Stimulated activated naive CD8-positive, alpha-beta T cell treated with anti-CD3 and anti-CD28 coated beads, Interleukin-15, Interleukin-2, amounts not matched to agents 100 ng/mL and 50 ng/mL, for 24 hours (primary cell): Measurements from ENCODE around the gene OXLD1.

Experiments
- H3K27ac Mint-ChIP-seq: one replicate; pipeline ENCODE4 v1.8.0; 2021; ENCODE audit warnings: mild to moderate bottlenecking, mixed read lengths
- H3K27me3 Mint-ChIP-seq: one replicate; pipeline ENCODE4 v1.8.0; 2021; ENCODE audit warnings: mixed read lengths
- H3K36me3 Mint-ChIP-seq: one replicate; pipeline ENCODE4 v1.8.0; 2021; ENCODE audit warnings: low read depth, mixed read lengths
- H3K4me1 Mint-ChIP-seq: one replicate; pipeline ENCODE4 v1.8.0; 2021; ENCODE audit warnings: low read depth, mixed read lengths
- H3K4me3 Mint-ChIP-seq: one replicate; pipeline ENCODE4 v1.8.0; 2021; ENCODE audit warnings: mild to moderate bottlenecking, mixed read lengths
- H3K9me3 Mint-ChIP-seq: one replicate; pipeline ENCODE4 v1.8.0; 2021; ENCODE audit warnings: mixed read lengths

Gene OXLD1

DNA sequence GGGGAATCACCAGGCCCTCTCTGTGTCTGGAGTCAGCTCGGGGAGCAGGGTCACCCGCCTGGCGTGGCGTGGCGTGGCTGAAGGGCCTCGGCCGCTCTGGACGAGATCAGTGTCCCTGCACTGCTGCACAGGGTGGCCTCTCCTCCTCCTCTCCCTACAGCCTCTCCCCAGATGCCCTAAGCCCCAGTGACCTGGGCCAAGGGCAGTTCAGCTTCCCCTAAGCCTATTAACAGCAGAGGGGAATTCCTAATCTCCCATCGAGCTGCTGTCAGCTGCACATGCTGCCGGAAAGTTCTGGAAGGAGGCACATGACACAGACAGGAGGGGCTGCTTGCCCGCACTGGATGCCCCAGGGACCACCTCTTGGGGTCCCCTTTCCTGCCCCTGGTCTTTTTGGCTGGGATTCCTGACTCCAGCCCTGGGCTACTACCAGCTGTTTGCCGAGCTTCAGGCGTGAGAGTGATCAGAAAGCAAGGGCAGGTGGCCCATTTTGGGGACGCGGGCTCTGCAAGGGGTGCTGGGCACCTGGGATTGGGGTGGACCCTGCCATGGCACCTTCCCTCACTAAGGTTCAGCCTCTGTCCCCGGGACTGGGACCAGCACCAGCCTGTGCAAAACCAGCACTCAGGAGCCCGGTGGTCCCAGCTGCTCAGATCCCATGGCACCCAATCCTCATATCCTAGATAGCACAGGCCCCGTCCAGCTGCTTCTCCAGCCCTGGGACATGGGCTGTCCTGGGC, 10.9 kb downstream of the OXLD1 start:
- H3K36me3 Mint-ChIP-seq, result no peaks in the 10 kb centered on the region
- H3K27me3 Mint-ChIP-seq, result peaks cover 4% of the 10 kb centered on the region
- H3K9me3 Mint-ChIP-seq, result no peaks in the 10 kb centered on the region

DNA sequence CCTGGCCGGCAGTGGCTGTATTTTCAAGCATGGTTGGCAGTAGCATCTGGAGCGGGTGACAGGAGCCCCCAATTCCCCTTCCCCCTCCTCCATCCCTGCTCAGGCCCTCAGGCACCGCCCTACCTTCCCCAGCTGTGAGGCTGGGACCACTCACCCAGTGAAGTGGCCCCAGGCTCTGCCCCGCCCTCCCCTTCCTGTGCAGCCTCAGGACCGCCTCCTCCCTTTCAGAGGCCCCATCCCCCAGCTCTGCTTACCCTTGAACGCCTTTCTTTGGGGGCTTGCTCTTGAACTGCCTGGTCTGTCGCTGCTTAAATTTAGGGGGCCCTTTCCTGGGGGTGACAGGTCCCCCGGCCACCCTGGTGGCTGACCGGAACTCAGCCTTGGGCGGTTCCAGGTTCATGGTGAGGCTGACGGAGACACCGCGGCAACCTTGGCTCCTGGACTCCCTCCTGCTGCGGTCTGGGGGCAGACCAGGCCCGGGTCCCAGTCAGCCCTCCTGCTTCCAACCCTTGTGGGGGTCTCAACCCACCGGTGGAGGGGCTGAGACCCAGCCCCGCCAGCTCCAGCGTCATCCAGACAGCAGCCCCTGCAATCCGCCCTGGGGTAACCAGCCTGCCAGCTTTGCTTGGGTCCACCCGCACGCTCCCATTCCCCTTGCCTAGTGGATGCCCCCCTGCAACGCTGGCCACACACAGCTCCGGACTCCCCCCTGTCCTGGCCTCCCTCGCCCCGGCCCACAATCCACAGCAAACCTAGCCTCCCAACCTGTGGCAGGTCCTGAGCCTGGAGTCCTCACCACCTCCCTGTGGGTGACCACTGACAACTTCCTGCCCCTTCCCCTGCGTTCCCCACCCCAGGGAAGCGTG, 13.3 kb downstream of the OXLD1 start:
- H3K27ac Mint-ChIP-seq, result peak overlapping the region; percentile 16
- no peaks in the 10 kb centered on the region for H3K9me3 Mint-ChIP-seq
- H3K4me3 Mint-ChIP-seq, result peak overlapping the region; percentile 77
- H3K36me3 Mint-ChIP-seq, result no peaks in the 10 kb centered on the region
- peaks cover 14% of the 10 kb centered on the region for H3K27me3 Mint-ChIP-seq
- H3K4me1 Mint-ChIP-seq, result peaks cover 18% of the 10 kb centered on the region

More for the DNA sequence above, 10.9 kb downstream of the OXLD1 start:
- peaks cover 18% of the 10 kb centered on the region for H3K4me1 Mint-ChIP-seq
- H3K27ac Mint-ChIP-seq, result no peak overlapping the region
- no peak overlapping the region for H3K4me3 Mint-ChIP-seq

DNA sequence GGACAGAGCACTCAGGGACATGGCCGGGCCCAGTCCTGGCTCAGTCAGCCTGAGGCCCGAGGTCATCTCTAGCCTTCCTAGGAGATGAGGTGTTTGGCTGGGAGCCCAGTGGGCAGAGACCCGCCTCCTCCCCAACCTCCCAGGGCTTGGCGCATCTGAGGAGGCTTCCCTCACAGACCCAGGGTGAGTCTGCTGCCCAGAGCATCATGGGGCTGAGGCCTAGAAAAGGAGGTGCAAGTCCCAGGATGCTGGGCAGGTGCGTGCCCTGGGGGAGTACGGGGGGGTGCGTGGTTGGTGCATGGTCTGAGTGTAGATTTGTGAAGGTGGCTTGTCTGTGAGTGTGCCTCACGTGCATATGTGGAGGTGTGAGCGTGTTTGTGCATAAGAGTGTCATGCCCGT, 14.7 kb downstream of the OXLD1 start:
- no peaks in the 10 kb centered on the region for H3K36me3 Mint-ChIP-seq
- peaks cover 13% of the 10 kb centered on the region for H3K4me1 Mint-ChIP-seq
- peaks cover 23% of the 10 kb centered on the region for H3K27me3 Mint-ChIP-seq
- H3K4me3 Mint-ChIP-seq, result no peak overlapping the region
- no peak overlapping the region for H3K27ac Mint-ChIP-seq
- no peaks in the 10 kb centered on the region for H3K9me3 Mint-ChIP-seq

DNA sequence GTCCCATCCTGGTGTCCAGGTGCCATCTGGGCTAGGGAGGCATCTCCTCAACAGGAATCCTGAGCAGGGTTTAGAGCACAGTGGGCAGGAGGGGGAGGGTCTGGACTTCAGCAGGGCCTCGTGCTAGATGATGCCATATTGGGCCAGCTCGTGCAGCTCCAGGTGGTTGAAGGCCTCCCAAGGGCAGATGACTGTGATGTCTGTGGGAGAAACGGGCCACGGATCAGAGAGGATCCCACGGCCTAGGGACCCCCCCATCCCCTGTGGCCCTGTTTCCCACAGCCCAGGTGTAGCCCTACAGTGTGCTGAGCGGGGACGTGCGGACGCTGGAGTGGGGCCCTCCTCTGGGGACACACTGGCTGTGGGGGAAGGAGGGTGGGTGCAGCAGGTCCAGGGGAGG, 15.5 kb downstream of the OXLD1 start:
- peaks cover 23% of the 10 kb centered on the region for H3K27me3 Mint-ChIP-seq
- no peaks in the 10 kb centered on the region for H3K9me3 Mint-ChIP-seq
- peaks cover 13% of the 10 kb centered on the region for H3K4me1 Mint-ChIP-seq
- no peak overlapping the region for H3K27ac Mint-ChIP-seq
- H3K4me3 Mint-ChIP-seq, result no peak overlapping the region
- H3K36me3 Mint-ChIP-seq, result no peaks in the 10 kb centered on the region

DNA sequence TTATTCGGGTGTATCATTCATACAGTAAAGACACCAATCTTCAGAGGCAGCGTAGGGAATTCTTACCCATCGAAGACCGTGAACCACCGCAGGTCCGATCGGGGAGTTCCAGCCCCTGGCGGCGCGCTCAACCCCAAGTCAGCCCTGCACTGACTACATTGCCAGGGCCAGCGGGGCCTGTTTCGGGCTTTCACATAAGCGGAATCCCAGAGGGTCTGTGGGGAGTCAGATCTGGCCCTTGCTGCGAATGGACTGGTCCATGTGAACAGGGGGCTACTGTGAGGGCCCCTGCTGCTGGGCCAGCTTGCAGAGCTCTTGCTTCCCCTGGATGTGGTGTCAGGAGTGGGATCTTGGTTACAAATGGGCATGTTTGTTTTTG, 17.7 kb downstream of the OXLD1 start:
- Mint-ChIP-seq H3K4me3 (no peak overlapping the region), H3K9me3 (no peaks in the 10 kb centered on the region), H3K27ac (no peak overlapping the region), H3K27me3 (peaks cover 23% of the 10 kb centered on the region), H3K36me3 (no peaks in the 10 kb centered on the region), H3K4me1 (peaks cover 8% of the 10 kb centered on the region)

DNA sequence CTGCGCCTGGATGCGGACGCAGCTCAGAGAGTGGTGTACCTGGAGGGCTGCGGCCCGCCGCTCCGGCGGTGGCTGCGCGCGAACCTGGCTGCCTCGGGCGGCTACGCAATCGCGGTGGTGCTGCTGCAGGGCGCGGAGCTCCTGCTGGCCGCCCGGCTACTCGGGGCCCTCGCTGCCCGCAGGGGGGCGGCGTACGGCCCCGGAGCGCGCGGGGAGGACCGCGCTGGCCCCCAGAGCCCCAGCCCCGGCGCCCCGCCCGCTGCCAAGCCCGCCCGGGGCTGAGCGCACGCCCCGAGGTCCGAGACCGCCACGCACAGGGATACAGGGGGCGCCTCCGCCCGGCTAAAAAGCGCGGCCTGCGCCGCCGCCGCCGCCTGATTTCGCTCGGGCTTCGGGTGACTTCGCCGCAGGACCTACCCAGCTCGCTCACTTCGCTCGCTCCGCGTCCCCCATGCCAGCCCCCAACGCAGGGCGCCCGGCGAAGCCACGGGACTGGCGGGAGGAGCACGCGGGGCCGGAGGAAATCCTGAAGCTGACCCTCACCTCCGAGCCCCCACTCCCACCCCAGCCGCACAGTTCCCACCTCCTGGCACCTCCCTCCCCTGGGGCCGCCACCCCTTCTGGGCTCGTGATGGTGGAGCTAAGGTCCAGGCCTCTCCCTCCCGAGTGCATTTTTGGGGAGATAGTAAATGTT, 18.2 kb downstream of the OXLD1 start:
- no peaks in the 10 kb centered on the region for H3K36me3 Mint-ChIP-seq
- no peak overlapping the region for H3K4me3 Mint-ChIP-seq
- H3K27me3 Mint-ChIP-seq, result peaks cover 23% of the 10 kb centered on the region
- no peaks in the 10 kb centered on the region for H3K9me3 Mint-ChIP-seq
- H3K27ac Mint-ChIP-seq, result no peak overlapping the region
- peaks cover 3% of the 10 kb centered on the region for H3K4me1 Mint-ChIP-seq

DNA sequence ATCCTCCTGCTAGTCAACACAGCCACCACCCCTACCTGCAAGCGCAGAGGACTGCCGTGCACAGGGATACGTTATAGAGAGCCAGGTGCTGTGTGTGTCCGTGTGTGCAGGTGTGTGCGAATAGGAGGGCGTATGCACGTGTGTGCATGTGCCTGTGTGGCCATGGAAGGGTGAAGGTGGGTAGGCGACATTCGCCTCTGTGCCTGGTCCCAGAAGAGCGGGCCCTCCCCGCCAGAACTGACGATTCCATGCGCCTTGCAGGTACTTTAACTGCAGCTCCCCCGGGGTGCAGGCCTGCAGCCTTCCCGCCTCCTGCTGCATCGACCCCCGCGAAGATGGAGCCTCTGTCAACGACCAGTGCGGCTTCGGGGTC, 18.8 kb downstream of the OXLD1 start:
- no peaks in the 10 kb centered on the region for H3K9me3 Mint-ChIP-seq
- no peak overlapping the region for H3K27ac Mint-ChIP-seq
- no peaks in the 10 kb centered on the region for H3K36me3 Mint-ChIP-seq
- no peaks in the 10 kb centered on the region for H3K4me1 Mint-ChIP-seq
- peaks cover 23% of the 10 kb centered on the region for H3K27me3 Mint-ChIP-seq
- H3K4me3 Mint-ChIP-seq, result no peak overlapping the region

DNA sequence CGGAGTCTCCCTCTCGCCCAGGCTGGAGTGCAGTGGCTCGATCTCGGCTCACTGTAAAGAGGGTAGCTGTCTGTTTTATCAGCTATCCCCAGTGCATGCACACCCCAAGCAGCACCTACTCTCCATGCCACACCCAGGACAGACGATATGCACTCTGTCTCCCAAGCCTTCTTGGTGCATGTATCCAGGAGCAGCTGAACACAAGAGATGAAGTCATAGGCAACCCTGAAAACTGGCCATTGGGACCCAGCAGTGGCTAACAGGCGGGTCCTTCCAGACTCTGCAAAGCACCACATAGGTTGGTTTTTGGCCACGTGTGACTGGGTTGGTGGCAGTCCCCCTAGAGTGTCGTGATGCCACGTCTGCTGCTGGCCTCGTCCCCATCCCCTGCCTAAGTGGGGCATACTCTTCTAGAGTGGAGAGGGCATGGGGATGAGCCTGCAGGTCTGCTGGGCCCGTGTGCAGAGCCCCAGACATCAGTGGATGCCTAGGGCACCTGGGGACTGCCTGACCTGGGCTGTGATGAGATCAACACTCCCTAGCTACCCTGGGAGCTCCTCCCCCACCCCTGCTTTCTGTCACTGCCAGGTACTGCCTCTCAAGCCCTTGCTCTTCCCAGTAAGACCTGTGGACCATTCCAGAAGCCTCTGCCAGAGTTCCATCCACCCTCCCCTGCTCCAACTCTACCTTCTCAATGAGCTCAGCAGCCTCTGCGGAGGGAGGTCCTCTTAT, 19.4 kb downstream of the OXLD1 start:
- Mint-ChIP-seq H3K27ac (no peak overlapping the region), H3K36me3 (no peaks in the 10 kb centered on the region), H3K9me3 (no peaks in the 10 kb centered on the region), H3K27me3 (peaks cover 23% of the 10 kb centered on the region), H3K4me3 (no peak overlapping the region), H3K4me1 (no peaks in the 10 kb centered on the region)

DNA sequence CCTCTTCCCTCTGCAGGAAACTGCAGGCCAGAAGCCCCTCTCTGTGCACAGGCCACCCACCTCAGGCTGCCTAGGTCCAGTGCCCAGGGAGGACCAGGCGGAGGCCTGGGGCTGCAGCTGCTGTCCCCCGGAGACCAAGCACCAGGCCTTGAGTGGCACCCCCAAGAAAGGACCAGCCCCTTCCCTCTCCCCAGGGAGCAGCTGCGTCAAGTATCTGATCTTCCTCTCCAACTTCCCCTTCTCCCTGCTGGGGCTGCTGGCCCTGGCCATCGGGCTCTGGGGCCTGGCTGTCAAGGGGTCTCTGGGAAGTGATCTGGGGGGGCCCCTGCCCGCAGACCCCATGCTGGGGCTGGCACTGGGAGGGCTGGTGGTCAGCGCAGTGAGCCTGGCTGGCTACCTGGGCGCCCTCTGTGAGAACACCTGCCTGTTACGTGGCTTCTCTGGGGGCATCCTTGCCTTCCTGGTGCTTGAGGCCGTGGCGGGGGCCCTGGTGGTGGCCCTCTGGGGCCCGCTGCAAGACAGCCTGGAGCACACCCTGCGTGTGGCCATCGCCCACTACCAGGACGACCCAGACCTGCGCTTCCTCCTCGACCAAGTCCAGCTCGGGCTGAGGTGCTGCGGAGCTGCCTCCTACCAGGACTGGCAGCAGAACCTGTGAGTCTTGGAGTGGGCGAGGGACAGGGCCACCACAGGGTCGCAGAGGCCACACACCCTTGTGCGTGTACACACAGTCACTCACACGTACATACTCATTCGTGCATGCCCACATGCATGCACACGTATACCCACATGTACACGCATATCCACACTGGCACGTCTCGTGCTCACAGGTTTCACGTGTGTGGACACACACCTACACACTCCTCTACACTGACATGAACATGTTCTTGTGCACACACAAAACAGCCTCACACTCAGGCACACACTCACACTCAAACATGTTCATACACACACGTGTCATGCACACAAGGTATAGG, 21.1 kb downstream of the OXLD1 start:
- no peaks in the 10 kb centered on the region for H3K36me3 Mint-ChIP-seq
- H3K4me3 Mint-ChIP-seq, result no peak overlapping the region
- no peaks in the 10 kb centered on the region for H3K4me1 Mint-ChIP-seq
- no peaks in the 10 kb centered on the region for H3K9me3 Mint-ChIP-seq
- no peak overlapping the region for H3K27ac Mint-ChIP-seq
- peaks cover 19% of the 10 kb centered on the region for H3K27me3 Mint-ChIP-seq

DNA sequence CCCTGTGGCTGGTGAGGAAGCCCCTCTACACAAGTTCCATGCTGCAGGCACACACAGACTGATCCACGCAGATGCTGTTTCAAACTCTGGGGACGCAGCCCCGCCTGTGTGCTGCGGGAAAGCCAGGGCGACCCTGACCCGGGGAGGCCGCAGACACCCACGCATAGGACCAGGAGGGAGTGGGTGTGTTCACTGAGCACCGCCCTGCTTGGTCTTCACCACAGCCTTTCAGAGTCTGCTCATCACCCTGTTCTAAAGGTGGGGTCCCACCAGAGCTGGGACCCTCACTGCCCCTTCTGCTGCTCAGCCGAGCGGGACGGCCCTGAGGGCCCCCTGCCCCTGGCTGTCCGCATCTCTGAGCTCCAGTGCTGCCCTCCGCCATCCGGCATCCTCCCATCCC, 21.9 kb downstream of the OXLD1 start:
- no peak overlapping the region for H3K4me3 Mint-ChIP-seq
- no peak overlapping the region for H3K27ac Mint-ChIP-seq
- peaks cover 19% of the 10 kb centered on the region for H3K27me3 Mint-ChIP-seq

DNA sequence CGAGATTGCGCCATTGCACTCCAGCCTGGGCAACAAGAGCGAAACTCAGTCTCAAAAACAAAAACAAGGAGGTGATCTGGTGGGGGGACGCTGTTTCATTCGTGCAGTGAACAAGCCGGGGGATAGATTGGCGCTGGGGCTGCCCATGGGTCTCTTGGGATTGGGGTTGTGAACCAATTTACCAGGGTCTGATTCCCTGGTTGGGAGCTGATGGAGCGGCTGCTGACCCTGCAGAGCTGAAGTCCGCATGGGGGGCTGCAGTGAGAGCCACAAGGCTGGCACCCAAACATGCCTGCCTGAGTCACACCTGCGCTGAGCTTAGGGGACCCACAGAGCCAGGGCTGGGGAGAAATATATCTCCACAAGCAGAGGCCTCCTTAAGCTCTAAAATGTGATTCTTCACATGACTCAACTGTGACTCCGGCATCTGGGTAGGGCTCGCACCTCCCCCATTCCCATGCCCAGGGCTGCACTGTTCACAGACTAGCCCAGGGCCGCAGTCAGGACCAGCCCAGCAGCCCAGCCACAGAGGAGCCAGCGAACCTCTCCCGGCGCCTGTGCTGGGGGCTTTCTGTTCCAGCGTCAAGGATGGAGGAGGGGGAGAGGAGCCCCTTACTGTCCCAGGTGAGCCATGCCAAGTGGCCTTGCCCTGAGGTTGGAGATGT, 24.4 kb downstream of the OXLD1 start:
- Mint-ChIP-seq H3K27ac (no peak overlapping the region), H3K9me3 (no peaks in the 10 kb centered on the region), H3K4me3 (no peak overlapping the region), H3K4me1 (peaks cover 3% of the 10 kb centered on the region), H3K36me3 (no peaks in the 10 kb centered on the region), H3K27me3 (peaks cover 3% of the 10 kb centered on the region)

More for the DNA sequence above, 21.9 kb downstream of the OXLD1 start:
- Mint-ChIP-seq H3K36me3 (no peaks in the 10 kb centered on the region), H3K9me3 (no peaks in the 10 kb centered on the region), H3K4me1 (no peaks in the 10 kb centered on the region)

DNA sequence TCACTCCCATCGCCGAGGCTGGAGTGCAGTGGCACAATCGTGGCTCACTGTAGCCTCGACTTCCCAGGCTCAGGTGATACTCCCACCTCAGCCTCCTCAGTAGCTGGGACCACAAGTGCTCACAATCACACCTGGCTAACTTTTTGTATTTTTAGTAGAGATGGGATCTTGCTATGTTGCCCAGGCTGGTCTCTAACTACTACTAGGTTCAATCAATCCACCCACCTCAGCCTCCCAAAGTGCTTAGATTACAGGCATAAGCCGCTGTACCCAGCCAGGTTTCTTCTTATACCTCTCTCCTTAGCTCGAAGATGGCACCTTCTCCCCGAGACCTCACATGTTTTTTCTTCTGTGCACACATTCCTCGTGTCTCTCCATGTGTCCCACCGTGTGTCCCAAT, 26.4 kb downstream of the OXLD1 start:
- H3K9me3 Mint-ChIP-seq, result no peaks in the 10 kb centered on the region
- H3K27me3 Mint-ChIP-seq, result no peaks in the 10 kb centered on the region
- H3K27ac Mint-ChIP-seq, result no peak overlapping the region
- H3K4me3 Mint-ChIP-seq, result no peak overlapping the region
- H3K36me3 Mint-ChIP-seq, result no peaks in the 10 kb centered on the region
- peaks cover 17% of the 10 kb centered on the region for H3K4me1 Mint-ChIP-seq

DNA sequence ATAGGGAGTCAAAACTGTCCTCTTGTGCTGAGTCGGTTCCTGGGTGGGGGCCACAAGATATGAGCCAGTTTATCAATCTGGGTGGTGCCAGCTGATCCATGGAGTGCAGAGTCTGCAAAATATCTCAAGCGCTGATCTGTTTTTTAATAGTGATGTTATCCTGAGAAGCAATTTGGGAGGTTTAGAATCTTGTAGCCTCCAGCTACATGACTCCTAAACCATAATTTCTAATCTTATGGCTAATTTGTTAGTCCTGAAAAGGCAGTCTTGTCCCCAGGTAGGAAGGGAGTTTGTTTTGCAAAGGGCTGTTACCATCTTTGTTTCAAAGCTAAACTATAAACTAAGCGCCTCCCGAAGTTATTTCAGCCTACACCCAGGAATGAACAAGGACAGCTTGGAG, 27.7 kb downstream of the OXLD1 start:
- no peaks in the 10 kb centered on the region for H3K27me3 Mint-ChIP-seq
- H3K4me1 Mint-ChIP-seq, result peaks cover 18% of the 10 kb centered on the region
- no peak overlapping the region for H3K27ac Mint-ChIP-seq
- no peak overlapping the region for H3K4me3 Mint-ChIP-seq
- H3K36me3 Mint-ChIP-seq, result no peaks in the 10 kb centered on the region
- no peaks in the 10 kb centered on the region for H3K9me3 Mint-ChIP-seq
